Kidney capillary endothelial cell (primary cell): Measurements from ENCODE around the gene CBL.
"Not testable (repeated sequence)": the region's sequence is repeated elsewhere in the genome, so short reads cannot be mapped to it uniquely, and the experiment has no call there.

Experiments
- DNase-seq: peaks from one replicate; pipeline ENCODE4 v3.0.0-alpha.2; 2018; ENCODE audit warnings: low spot score

The CBL gene

GRCh38 chr11:119205574-119206510, at the start of gene CBL:
Gene CBL, plus strand, starts transcription at chr11:119206339. Its CDS starts 79 bp downstream, at chr11:119206418.
- DNase-seq = peak; percentile 85

GRCh38 chr11:119156496-119156895, 49.6 kb upstream of the CBL start:
- no peak for DNase-seq

DNA sequence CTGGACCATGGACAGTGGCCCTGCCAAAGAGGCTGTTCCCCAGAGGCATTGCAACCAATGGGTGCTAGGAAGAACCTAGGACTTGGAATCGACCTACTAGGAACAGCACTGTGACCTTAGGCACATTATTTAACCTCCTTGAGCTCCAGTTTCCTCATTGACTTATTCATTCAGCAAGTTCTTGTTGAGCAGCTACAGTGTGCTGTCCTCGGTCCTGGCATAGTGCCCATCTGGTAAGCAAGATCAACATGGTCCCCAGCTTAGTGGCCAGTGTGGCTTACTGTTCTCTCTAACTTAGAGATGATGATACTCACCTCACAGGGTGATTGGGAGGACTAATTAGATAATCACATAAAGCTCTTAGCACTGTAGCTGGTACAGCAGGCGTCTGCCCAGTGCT, 49.1 kb upstream of the CBL start:
- DNase-seq = no peak

DNA sequence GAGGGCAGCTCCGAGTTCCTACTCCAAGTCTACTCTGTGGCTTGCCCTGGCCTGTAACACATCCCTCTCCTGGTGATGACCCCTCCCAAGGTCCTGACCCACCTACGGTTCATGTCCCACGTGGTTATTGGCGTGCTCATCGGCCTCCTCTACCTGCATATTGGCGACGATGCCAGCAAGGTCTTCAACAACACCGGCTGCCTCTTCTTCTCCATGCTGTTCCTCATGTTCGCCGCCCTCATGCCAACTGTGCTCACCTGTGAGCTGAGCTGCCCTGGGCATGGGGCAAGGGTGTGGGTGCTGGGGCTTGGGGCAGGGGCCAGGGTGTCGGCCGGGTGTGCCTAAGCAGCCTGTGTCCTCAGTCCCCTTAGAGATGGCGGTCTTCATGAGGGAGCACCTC, 47.7 kb upstream of the CBL start:
- DNase-seq = no peak

DNA sequence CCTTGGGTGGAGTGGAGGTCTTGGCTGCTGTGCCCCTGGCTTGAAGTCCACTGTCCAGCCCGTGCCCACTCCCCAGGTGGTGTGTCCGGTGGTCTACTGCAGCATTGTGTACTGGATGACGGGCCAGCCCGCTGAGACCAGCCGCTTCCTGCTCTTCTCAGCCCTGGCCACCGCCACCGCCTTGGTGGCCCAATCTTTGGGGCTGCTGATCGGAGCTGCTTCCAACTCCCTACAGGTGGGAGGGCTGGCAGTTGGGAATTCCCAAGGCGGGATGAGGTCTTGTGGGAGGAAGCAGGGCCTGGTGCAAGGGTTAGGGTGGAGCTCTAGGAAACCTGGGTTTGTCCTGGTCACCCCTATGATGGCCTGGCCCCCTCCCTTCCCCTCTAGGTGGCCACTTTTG, 46.0 kb upstream of the CBL start:
- no peak for DNase-seq

DNA sequence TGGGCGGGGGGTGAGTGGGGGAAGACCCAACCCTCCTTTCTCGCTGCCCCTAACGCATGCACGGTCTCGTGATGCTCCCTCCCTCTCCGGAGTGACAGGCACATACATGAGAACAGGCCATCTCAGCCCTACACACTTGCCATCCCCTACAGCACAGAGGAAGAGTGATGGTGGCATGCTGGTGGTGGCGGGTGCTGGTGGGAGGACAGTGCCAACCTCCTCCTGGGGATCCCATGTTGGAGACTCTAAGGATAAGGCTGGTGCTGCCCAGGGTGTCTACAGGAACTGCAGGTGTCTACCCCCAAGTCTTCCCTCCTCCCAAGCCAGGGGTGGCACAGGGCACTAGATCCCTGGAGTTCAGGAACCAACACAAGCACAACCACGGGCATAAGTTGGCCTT, 44.3 kb upstream of the CBL start:
- DNase-seq = no peak

- DNase-seq = peak; percentile 70
Measured at GRCh38 chr11:119166368-119167076, 39.6 kb upstream of the CBL start.

DNA sequence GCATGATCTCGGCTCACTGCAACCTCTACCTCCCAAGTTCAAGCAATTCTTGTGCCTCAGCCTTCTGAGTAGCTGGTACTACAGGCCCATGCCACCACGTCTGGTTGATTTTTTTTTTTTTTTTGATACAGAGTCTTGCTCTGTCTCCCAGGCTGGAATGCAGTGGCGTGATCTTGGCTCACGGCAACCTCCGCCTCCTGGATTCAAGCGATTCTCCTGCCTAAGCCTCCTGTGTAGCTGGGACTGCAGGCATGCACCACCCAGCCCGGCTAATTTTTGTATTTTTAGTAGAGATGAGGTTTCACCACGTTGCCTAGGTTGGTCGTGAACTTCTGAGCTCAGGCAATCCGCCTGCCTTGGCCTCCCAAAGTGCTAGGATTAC, 39.1 kb upstream of the CBL start:
- DNase-seq = not testable (repeated sequence)

DNA sequence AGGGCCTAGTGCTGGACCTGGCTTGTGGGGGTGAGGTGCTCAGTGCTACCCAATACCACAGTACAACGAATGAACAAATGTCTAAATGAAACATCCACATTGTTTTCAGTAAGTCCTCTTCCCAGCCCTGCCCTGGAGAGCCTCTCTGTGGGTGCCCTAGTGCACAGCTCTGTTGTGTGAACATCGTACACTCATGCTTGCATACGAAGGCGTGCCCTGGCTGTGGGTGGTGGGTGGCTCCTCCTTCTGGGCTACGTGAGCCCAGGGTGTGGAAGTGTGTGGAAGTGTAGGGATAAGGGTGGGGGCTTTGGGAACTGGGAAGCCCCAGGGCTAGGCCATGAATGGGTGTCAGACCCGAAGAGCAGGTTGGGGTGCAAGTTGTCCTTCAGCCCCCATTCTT, 38.2 kb upstream of the CBL start:
- no peak for DNase-seq

- peak; percentile 75 for DNase-seq
Measured at GRCh38 chr11:119168471-119169281, 37.5 kb upstream of the CBL start, which contains the start of gene NLRX1. Gene NLRX1, plus strand, starts transcription at chr11:119168725. Its CDS starts 2,679 bp downstream, at chr11:119171404.

GRCh38 chr11:119169282-119169719, 36.8 kb upstream of the CBL start:
- no peak for DNase-seq

GRCh38 chr11:119172513-119172912, 33.6 kb upstream of the CBL start:
- DNase-seq = no peak

- no peak for DNase-seq
Measured at GRCh38 chr11:119173453-119173852, 32.7 kb upstream of the CBL start.

GRCh38 chr11:119175493-119176077, 30.6 kb upstream of the CBL start:
- peak; percentile 36 for DNase-seq

GRCh38 chr11:119178166-119178680, 27.9 kb upstream of the CBL start:
- peak; percentile 37 for DNase-seq

DNA sequence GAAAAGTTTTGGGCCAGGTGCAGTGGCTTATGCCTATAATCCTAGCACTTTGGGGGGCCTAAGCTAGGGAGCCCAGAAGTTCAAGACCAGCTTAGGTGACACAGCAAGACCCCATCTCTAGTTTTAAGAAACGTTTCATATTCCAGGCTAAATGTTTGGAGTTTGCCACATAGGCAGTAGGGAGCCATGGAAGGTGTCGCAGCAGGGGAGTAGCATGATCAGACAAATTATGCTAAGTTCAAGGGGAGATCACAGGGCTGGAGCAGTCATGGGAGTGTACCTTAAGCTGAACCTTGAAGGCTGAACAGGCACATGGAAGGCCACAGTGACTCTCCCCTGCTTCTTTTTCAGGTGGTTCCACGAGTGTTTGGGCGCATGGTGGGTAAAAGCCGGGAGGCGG, 26.8 kb upstream of the CBL start:
- DNase-seq = no peak

GRCh38 chr11:119179983-119180382, 26.2 kb upstream of the CBL start:
- no peak for DNase-seq

- no peak for DNase-seq
Measured at GRCh38 chr11:119180729-119181676, 25.1 kb upstream of the CBL start.

GRCh38 chr11:119181677-119182412, 24.3 kb upstream of the CBL start:
- DNase-seq = no peak

GRCh38 chr11:119184399-119184798, 21.7 kb upstream of the CBL start:
- not testable (repeated sequence) for DNase-seq
